Activated T-cell treated with anti-CD3 and anti-CD28 coated beads, Interleukin-2, amount 50 U/mL, for 4 hours (primary cell): ENCODE results near the gene BARHL2. TPM values are rescaled to one million over a fixed set of nuclear protein-coding genes. Genes with fewer than 3 reads are reported as not detected.

Experiments used
- ATAC-seq, 2 donors: fragments of 200-7000 bp; cut with Tn5 transposase; one replicate each; pipeline ENCODE4 v1.10.0; 2021
- DNase-seq: peaks from one replicate; pipeline ENCODE4 v3.0.0-alpha.2; 2020
- H3K27me3 Mint-ChIP-seq: one replicate; pipeline ENCODE4 v1.8.0; 2021; ENCODE audit warnings: low read depth, mixed read lengths
- H3K36me3 Mint-ChIP-seq: one replicate; pipeline ENCODE4 v1.8.0; 2022; ENCODE audit warnings: mixed read lengths; ENCODE audit not compliant: insufficient read depth
- H3K4me1 Mint-ChIP-seq: one replicate; pipeline ENCODE4 v1.8.0; 2021; ENCODE audit warnings: low read depth, mixed read lengths
- H3K4me3 Mint-ChIP-seq: one replicate; pipeline ENCODE4 v1.8.0; 2021; ENCODE audit warnings: mild to moderate bottlenecking, moderate library complexity, mixed read lengths
- H3K9me3 Mint-ChIP-seq: one replicate; pipeline ENCODE4 v1.8.0; 2021; ENCODE audit warnings: mixed read lengths
- total RNA-seq, 3 donors: library from RNA; stranded (reverse); gene quantifications; one replicate each; pipeline ENCODE4 v1.2.1, GENCODE V29; 2021

Gene BARHL2
- not detected for total RNA-seq

DNA sequence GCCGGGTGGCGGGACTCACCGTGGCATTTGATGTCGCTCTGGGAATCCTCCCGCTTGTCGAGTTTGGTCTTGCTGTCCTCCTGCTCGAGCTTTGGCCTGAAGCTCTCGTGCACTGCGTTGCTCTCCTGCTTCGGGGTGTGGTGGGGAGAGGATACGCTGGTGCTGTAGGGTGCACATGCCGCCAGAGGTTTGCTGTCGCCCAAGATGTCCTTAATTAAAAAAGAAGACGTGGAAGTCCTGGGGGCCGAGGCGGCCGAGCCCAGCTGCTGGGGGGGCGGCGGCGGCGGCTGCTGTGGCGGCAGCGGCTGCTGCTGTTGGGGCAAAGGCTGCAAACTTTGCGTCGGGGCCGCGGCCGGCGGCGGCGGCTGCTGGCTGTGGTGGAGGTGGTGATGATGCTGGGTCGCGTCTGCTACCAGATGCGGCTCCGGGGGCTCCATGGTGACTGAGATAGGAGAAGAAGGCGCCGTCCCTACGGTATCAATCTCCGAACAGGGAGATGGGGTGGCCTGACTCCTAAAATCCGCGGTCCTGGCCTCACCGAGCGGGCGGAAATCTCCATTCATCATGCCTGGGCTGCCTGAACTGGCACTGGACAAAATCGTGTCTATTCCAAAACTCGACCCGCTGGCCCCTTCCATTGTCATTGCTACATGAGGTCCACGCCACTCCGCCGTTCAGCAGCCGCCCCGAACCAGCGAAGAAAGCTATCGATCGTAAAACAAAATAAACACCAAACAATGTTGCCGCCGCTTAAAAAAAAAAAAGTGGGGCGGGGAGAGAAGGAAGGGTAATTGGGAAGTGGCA lies at the start of gene BARHL2:
Gene BARHL2 (minus strand): TSS at position 751 of the 804 bp plus-strand sequence. CDS start 107 bp downstream, at position 644.
- ATAC-seq (no peak), DNase-seq (no peak)
- Mint-ChIP-seq H3K27me3 (peaks cover 86% of the 10 kb centered on the region), H3K4me3 (peak within 1 kb of the TSS; percentile 48), H3K4me1 (peaks cover 26% of the 10 kb centered on the region), H3K36me3 (no peaks in the 10 kb centered on the region), H3K9me3 (peaks cover 20% of the 10 kb centered on the region)

DNA sequence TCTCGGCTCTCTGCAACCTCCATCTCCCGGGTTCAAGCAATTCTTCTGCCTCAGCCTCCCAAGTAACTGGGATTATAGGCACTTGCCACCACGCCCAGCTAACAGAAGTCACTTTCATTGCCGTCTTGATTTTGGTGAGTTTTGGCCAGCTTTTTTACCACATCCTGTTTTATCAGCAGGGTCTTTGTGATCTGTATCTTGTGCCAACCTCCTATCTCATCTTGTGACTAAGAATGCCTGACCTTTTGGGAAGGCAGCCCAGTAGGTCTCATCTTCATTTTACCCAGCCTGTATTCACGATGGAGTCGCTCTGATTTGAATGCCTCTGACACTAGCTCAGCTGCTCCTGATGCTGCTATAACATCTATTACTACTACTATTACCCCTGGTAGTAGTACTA lies 46.8 kb upstream of the BARHL2 start:
- no peak overlapping the region for H3K4me3 Mint-ChIP-seq
- no peaks in the 10 kb centered on the region for H3K4me1 Mint-ChIP-seq
- no peaks in the 10 kb centered on the region for H3K36me3 Mint-ChIP-seq
- DNase-seq = no peak
- no peak for ATAC-seq
- peaks cover 3% of the 10 kb centered on the region for H3K9me3 Mint-ChIP-seq
- H3K27me3 Mint-ChIP-seq = peaks cover 42% of the 10 kb centered on the region

DNA sequence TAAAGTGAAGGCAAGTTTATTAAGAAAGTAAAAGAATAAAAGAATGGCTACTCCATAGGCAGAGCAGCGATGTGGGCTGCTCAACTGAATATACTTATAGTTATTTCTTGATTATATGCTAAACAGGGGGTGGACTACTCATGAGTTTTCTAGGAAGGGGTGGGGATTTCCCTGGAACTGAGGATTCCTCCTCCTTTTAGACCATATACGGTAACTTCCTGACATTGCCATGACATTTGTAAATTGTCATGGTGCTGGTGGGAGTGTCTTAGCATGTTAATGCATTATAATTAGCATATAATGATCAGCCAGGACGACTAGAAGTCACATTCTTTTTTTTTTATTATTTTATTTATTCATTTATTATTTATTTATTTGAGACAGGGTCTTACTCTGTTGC lies 46.4 kb upstream of the BARHL2 start:
- Mint-ChIP-seq H3K27me3 (peaks cover 41% of the 10 kb centered on the region), H3K4me1 (no peaks in the 10 kb centered on the region), H3K4me3 (no peak overlapping the region), H3K36me3 (no peaks in the 10 kb centered on the region), H3K9me3 (peaks cover 3% of the 10 kb centered on the region)
- DNase-seq (no peak), ATAC-seq (no peak)

DNA sequence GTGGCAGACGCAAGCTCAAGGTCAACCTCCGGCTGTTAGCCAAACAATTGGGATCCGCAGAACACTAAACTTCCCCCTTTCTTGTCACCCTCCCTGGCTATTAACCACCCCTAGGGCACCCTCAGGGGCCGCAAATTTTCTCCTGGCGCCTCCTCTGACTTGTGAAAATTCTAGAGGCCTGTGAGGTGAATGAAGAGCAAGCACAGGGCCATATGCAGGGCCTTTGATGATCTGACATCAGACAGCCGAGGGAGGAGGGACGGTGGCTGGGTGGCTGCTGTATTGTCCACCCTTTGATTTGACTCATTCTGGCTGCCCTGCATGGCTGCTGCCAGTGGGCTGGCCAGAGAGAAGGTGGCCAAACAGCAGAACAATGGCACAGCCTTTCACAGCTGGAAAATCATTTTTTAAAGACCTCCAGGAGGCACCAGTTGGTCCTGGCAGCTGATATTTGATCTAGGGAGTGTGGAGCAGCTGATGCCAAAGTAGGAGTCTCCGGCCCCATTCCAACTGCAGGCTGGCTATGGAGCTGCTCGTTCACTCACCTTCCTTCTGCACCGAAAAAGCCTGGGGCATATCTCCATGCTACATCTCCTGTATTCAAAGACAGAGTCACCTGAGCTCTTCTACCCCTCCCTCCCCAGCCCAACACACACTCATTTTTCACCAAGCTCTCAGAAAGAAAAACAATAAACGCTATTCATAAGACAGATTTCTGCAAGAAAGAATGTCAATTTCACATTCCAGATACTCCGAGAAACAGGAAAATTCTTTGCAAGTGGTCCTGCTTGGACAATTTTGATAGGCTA lies 44.9 kb upstream of the BARHL2 start:
- Mint-ChIP-seq H3K4me1 (no peaks in the 10 kb centered on the region), H3K4me3 (no peak overlapping the region), H3K27me3 (peaks cover 28% of the 10 kb centered on the region), H3K36me3 (no peaks in the 10 kb centered on the region), H3K9me3 (peaks cover 3% of the 10 kb centered on the region)
- DNase-seq (no peak), ATAC-seq (no peak)

DNA sequence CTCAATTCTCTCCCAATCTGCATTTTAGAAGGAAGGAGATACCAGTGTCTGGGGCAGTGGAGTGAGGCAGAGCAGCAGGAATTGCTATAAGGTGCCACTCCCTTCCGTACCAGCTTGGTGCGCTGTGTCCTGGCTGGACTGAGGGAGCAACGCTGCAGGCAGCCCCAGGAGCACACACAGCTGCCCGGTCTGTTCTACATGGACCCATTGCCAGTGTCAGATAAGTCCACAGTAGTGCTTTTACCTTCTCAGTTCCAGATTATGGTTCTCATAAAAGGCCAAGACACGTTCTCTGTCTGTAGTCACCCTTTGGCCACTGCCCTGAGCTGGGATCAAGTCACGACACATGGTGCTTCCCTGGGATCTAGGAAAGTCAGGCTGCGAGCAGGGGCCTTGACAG lies 44.1 kb upstream of the BARHL2 start:
- no peaks in the 10 kb centered on the region for H3K36me3 Mint-ChIP-seq
- H3K4me1 Mint-ChIP-seq = no peaks in the 10 kb centered on the region
- ATAC-seq (no peak), DNase-seq (no peak)
- no peak overlapping the region for H3K4me3 Mint-ChIP-seq
- H3K9me3 Mint-ChIP-seq = peaks cover 3% of the 10 kb centered on the region
- H3K27me3 Mint-ChIP-seq = peaks cover 30% of the 10 kb centered on the region

DNA sequence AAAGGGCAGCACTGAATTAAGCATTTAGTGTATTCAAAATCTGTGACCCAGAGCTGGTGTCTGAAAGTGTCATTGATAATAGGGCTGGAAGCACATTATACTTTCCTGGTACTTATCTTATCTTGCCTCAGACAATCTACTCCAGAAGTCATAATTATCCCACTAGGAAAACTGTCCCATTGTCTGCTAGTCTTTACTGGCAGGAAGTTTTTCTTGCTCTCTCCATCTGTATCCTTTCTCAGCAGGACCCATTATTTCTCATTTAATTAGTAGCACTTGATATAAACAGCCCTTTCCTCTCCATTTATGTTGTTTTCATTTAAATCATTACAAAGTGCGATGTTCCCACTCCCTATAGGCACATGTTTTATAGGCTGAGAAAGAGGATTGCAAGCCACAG lies 36.5 kb upstream of the BARHL2 start:
- Mint-ChIP-seq H3K27me3 (peaks cover 10% of the 10 kb centered on the region), H3K9me3 (no peaks in the 10 kb centered on the region), H3K4me1 (no peaks in the 10 kb centered on the region), H3K36me3 (no peaks in the 10 kb centered on the region), H3K4me3 (no peak overlapping the region)
- DNase-seq = no peak
- ATAC-seq = no peak

DNA sequence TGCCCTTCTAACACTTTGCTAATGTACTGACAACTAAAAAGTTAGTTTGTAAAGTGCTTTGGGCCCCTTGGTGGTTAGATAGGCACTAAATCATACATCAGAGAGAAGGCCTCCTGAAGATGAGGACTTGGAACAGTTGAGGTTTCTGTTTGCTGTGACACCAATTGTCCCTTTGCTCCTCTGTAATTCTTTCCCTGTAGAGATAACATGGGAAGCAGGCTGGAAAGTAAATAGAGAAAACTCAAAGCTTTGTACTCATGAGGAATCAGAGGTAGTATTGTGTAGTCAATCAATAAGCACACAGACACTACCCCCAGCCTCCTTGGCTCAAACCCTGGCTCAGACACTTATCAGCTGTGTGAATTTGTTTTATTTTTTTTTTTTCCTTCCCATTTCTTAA lies 31.6 kb upstream of the BARHL2 start:
- DNase-seq = no peak
- peaks cover 21% of the 10 kb centered on the region for H3K27me3 Mint-ChIP-seq
- ATAC-seq = no peak
- H3K36me3 Mint-ChIP-seq = no peaks in the 10 kb centered on the region
- no peaks in the 10 kb centered on the region for H3K9me3 Mint-ChIP-seq
- no peak overlapping the region for H3K4me3 Mint-ChIP-seq
- no peaks in the 10 kb centered on the region for H3K4me1 Mint-ChIP-seq

DNA sequence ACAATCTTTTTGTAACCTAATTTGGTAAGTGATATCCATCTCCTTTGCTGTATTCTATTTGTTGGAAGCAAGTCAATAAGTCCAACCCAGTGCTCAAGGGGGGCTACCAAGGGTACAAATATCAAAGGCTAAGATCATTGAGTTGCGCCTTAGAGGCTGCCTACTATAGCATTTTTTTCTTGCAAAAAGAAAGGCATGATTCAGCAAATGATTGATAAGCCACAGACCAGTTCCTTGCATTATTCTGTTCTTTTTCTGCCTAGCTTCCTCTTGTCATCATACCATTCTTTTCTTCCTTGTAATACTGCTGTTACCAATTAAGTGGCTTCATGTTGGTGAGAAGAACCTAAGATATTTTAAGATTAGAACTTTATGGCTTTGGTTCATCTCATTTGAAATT lies 29.8 kb upstream of the BARHL2 start:
- DNase-seq (no peak), ATAC-seq (no peak)
- H3K4me3 Mint-ChIP-seq = no peak overlapping the region
- H3K27me3 Mint-ChIP-seq = peaks cover 21% of the 10 kb centered on the region
- H3K4me1 Mint-ChIP-seq = no peaks in the 10 kb centered on the region
- no peaks in the 10 kb centered on the region for H3K36me3 Mint-ChIP-seq
- no peaks in the 10 kb centered on the region for H3K9me3 Mint-ChIP-seq

DNA sequence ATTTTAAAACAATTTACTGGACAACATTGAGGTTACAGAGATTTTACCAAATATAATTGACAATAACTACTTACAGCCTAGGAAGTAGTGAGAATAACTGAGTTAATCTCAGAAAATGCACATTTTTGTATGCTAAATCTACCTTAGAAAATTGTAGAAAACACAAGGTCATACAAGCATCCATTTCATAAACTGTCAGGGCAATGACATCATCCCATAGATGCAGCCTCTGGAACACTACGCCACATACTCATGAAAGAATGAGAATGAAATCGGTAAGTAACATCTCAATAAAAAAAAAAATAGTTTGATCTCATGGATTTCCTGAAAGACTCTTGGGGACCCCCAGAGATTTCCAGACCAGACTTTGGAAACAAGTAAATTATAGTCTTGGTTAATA lies 28.9 kb upstream of the BARHL2 start:
- DNase-seq (no peak), ATAC-seq (no peak)
- Mint-ChIP-seq H3K4me3 (no peak overlapping the region), H3K9me3 (no peaks in the 10 kb centered on the region), H3K36me3 (no peaks in the 10 kb centered on the region), H3K27me3 (peaks cover 24% of the 10 kb centered on the region), H3K4me1 (no peaks in the 10 kb centered on the region)

DNA sequence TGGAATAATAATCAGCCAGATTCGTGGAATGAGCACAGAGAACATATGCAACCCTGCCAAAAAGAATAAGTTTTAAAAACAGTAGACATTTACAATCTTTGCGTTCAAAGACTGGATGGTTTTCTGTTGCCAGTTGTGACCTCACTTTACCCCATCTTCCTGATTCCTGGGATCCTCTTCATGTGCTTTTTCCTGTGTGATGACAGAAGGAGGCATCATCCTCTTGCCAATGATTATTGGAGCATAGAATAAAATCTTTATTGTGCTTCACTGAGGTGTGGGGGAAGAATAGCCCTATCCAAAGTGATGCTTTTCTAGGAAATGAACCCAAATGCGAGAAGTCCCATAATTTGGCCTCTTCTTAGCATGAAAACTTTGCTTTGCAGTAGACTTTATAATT lies 15.0 kb upstream of the BARHL2 start:
- ATAC-seq (no peak), DNase-seq (no peak)
- peaks cover 3% of the 10 kb centered on the region for H3K9me3 Mint-ChIP-seq
- H3K4me3 Mint-ChIP-seq = no peak overlapping the region
- H3K27me3 Mint-ChIP-seq = peaks cover 70% of the 10 kb centered on the region
- no peaks in the 10 kb centered on the region for H3K36me3 Mint-ChIP-seq
- H3K4me1 Mint-ChIP-seq = peaks cover 28% of the 10 kb centered on the region

DNA sequence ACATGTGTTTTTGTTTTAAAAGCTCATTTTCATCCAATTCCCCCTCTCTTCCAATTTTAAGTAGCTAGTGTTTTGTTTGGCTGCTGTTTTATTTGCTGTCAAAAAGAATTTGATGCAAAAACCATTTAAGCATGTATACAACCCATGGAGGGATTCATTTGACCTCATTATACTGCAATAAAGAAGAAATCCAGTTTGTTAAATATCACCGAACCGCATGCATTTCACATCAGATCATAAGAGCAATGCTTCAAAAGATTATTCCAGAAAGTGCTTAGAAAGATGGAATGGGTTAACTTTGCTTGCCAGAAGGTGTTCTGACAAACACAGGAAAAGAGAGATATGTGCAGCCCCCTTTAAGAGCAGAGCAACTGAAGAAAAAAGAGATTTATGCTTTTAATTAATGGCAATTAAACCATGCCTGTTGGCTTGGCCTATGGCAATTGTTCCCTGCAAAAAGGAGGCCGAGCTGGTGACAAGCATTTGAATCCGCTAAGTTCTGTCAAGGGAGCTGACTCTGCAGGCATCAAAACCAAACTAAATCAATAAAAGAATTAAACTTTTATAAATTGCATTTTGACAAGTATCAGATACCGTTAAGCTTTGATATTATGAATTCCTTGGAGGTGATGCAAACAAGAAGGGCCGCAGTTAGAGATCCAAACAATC lies 14.4 kb upstream of the BARHL2 start:
- ATAC-seq (no peak), DNase-seq (no peak)
- Mint-ChIP-seq H3K27me3 (peaks cover 73% of the 10 kb centered on the region), H3K4me1 (peaks cover 28% of the 10 kb centered on the region), H3K4me3 (no peak overlapping the region), H3K36me3 (no peaks in the 10 kb centered on the region), H3K9me3 (peaks cover 3% of the 10 kb centered on the region)

DNA sequence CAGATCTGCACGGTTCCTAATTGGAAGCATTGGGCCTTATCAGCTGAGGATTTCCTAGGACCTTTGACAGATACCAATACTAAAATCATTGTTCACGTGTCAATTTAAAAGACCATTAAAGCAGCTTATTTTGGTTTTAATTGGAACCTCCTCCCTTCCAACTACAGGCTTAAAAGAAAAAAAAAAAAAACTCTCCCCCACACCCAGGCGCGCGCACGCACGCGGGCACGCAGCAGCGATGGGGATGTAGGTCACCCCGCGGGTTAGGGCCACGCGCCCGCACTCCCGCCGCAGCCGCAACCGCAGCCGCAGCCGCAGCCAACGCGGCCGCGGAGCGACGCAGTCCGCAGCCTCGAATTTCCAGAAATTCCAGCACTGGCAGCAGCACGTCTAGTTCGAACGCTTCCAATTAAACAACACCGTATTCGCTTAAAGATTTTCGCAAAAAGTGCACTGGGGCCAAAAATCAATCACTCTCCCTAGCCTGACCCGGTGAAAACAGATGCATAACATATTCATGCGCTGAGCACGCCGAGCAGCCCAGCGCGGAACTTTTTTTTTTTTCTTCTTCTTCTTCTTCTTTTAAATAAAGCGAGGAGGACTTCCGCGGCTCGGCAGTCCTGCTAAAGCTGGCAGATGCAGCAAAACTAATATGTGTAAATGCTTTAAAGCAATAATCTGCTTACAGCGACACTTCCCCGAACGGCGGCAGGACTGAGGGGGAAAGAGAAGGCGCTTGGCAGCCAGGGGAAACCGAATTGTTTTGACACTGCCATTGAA lies 13.3 kb upstream of the BARHL2 start:
- Mint-ChIP-seq H3K36me3 (no peaks in the 10 kb centered on the region), H3K9me3 (peaks cover 10% of the 10 kb centered on the region), H3K4me3 (peak overlapping the region; percentile 64), H3K4me1 (peaks cover 38% of the 10 kb centered on the region), H3K27me3 (peaks cover 79% of the 10 kb centered on the region)
- ATAC-seq (no peak), DNase-seq (no peak)

DNA sequence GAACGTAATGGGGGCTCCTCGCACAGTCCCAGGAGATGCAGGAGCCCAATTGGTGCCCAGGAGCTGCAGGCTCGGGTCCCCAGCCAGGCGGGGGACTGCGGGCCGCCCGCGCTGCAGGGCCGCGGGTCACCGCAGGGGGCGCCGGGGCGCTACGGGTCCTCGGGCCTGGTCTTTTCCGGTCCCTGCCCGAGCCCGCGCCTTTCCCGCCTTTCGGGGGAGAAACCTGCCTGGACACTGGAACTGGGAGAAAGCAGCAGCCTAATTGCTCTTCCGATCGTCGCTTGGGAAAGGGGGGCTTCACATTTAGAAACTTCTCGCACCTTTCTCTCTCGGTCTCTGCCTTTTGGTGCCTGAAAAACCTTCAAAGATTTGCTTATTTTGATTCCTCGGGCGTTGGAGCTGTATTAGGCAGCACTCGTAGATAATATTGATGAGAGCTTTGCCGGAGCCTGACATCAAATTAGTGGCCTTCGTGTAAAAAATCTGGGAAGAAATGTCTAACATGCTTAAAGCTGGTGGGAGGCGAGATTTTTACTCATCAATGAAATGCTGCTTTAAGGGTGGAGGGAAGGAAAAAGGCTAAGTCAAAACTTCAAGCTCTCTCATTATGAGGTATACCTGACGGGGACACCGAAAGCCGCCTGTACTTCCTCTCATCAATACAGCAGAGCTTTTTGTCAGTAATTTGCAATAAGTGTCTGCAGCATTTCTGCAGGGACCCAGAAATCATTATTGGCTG lies 12.6 kb upstream of the BARHL2 start:
- ATAC-seq = no peak
- Mint-ChIP-seq H3K4me1 (peaks cover 42% of the 10 kb centered on the region), H3K4me3 (no peak overlapping the region), H3K36me3 (no peaks in the 10 kb centered on the region), H3K27me3 (peaks cover 87% of the 10 kb centered on the region), H3K9me3 (peaks cover 10% of the 10 kb centered on the region)
- DNase-seq = no peak
